RKO (cell line): ENCODE data around the gene TFPI2.
"Not testable (repeated sequence)": the region's sequence is repeated elsewhere in the genome, so short reads cannot be mapped to it uniquely, and the experiment has no call there.

Experiments used
- DNase-seq: peaks from one replicate; pipeline ENCODE4 v3.0.0-alpha.2; 2016; ENCODE audit warnings: low spot score

Gene TFPI2

GRCh38 chr7:93890464-93891068 lies at the start of gene TFPI2:
Gene TFPI2 (minus strand): TSS chr7:93890753. CDS start chr7:93890678, 75 bp downstream.
- DNase-seq: no peak

DNA sequence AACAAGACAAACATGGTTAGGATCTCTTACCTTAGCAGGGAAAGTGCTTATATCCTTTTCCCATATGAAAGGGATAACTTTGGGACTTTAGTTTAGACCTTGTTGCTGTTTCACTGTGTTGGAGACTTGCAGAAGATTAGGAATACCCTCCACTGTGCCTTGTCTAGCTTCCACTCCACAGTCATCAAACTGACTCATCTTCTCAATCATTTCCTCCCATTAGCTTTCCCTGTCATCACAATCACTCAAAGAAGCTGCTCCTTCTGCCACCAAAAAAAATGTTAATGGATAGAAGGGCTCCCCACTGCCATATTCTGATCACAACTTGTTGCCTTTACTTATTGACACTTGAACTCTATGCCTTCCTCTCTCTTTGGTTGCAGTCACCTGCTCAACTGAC lies 47.7 kb upstream of the TFPI2 start:
- peak; percentile 18 for DNase-seq

- DNase-seq: no peak
Observed at GRCh38 chr7:93937818-93938217, 47.3 kb upstream of the TFPI2 start.

GRCh38 chr7:93935102-93935501 lies 44.5 kb upstream of the TFPI2 start:
- DNase-seq: no peak

- no peak for DNase-seq
Observed at GRCh38 chr7:93933156-93933555, 42.6 kb upstream of the TFPI2 start.

DNA sequence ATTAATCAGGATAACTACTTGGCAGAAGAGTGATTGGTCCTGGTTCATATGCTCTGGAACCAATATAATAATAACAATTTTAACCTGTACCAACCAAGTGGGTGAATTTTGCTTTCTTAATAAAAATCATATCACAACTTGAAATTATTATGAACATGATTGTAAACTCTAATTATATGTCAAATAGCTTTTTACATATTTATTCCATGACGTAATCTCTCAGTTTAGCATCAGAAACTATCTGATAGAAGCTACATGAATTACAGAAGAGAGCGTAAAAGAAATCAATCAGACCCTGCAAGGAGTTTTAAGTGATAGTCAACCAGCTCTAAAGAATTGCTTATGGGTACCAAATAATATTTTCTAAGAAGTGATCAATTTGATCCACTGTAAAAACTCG lies 41.1 kb upstream of the TFPI2 start:
- no peak for DNase-seq

DNA sequence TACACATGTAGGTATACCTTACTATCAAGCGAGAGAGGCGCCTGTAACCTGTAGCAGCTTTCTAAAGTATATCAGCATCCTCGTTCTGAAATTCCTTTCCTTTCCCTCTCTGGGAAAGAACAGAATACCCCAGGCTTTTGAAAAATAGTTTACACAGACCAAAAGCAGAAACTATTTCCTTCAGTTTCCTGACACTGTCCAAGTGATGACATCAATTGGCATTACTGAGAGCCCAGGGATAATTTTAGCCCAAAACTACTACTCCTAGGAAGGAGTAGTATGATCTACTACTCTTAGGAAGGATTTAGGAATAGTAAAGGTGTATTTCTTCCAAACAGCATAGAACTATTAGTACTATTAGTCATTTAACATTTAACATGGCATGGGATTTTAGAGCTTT lies 37.0 kb upstream of the TFPI2 start:
- no peak for DNase-seq

DNA sequence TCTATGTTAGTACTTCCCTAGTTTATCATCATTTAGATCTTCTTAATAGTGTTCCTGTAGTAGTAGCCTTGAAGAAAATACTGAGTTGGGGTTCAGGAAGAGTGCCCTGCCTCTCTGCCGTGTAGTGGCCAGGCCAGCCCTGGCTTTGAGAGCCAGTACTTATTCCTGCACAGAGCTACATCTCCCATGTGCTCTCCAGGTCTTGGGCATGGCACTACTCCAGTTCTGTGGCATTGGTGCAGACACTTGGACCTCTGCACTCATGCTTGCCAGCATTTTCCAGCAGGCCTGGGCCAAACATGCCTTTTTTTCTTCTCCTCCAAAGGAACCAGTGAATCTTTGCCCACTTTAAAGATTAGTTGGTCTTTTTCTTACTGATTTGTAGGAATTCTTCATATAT lies 36.2 kb upstream of the TFPI2 start:
- DNase-seq: no peak

DNA sequence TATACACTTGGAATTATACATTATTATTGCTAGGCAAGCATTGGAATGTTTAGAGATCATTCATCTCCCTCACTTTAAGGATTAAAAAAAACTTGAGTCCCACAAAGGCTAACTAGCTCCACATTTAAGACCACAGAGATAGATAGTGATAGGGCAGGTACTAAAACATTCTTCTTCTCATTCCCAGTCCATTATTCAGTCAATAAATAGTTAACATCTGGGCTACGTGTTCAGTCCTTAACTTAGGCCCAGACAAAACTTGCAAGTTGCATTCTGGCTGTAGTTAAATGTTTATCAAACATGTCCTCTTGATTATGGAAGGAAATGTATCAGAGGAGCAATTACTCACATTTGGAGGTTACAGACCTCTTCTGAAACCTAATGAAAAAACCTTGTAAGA lies 33.4 kb upstream of the TFPI2 start:
- no peak for DNase-seq

- no peak for DNase-seq
Observed at GRCh38 chr7:93923296-93923695, 32.7 kb upstream of the TFPI2 start.

DNA sequence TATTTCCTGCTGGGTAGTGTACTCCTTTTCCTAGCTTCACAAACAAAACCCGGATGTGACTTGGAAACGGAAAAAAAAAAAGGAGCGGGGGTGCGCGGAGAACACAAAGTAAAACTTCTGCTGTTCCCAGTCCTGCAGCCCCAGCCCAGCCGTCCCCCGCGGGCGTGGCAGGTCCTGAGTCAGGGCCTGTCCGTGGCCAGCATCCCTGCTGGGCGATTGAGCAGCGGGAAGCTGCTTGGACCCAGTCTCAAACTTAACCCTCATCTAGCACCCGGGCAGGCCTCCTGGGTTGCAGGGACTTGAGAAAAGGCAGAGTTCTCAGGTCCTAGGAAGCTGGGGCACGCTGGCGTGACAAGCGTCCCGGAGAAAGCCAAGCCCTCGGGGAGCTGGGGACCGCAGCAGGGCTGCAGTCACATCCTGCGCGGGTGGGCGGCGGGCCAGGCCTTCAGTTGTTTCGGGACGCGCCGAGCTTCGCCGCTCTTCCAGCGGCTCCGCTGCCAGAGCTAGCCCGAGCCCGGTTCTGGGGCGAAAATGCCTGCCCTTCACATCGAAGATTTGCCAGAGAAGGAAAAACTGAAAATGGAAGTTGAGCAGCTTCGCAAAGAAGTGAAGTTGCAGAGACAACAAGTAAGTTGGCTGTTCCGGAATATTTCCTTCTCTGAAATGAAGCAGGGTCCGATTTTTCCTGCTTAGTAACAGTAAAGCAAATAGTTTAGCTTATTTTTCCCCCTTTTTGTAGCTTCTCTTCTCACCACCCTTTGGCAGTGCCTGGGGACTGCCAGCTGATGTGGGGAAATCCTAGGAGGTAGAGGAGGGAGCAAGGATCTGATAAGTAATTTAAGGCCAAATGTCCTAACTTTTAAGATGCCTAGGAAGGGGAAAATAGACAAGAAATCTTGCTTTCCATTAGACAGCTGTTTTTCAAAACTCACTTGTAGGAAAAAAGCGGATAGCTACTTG lies 31.3 kb upstream of the TFPI2 start, which contains the start of gene GNG11:
Gene GNG11, plus strand, starts transcription at position 129 of the 960 bp plus-strand sequence. Its CDS starts 403 bp downstream, at position 532.
- DNase-seq: no peak

DNA sequence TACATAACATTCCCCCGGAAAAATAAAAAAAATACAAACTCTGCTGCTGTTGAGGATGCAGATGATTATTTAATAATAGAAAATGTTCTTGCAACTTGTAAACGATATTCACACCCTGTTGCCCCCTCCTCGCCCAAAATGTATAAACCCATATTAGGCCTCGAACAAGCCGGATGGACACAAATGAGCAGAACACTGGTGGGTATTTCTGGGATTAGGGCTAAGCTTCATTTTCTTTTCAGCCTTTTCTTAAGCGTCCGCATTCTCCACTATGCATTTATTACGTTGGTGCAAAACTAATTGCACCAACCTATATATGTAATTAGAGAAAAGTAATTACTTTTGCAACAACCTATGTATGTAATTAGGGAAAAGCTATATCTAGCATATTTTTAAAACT lies 30.6 kb upstream of the TFPI2 start:
- no peak for DNase-seq

GRCh38 chr7:93920496-93921182 lies 30.1 kb upstream of the TFPI2 start:
- DNase-seq: no peak

DNA sequence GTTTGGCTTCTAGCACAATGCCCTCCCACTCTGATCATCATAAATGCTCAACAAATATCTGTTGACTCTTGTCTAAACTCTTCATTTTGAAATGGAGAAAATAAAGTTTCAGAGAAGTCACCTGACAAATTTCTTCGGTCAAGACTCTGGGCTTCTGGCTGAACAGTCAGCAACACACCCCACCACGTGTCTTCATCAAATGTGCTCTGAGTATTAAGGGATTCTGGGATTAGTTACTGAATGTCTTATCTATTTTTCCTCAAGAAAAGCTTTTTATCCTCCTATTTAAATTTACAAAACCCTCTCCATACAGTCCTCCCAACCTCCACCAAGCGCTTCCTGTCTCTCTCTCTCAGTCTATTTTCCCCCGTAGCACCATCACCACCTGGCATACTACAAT lies 25.8 kb upstream of the TFPI2 start:
- not testable (repeated sequence) for DNase-seq

DNA sequence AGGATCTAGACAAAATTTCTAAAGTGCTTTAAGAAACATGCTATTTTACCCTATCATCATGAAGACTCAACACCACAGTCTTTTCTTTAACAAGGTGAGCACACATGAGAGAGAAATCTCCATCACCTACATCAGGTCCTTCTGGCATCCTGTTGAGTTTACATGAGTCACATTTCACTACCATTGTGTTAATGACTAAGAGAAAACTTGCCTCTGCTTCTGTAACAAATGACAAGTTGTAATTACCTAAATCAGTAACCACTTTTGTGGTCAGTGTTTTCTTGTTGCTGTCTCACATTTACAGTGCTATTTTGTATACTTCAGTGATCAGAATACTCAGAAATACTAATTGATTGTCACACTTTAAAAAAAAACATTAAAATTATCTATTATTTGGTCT lies 25.3 kb upstream of the TFPI2 start:
- not testable (repeated sequence) for DNase-seq

GRCh38 chr7:93915206-93915842 lies 24.8 kb upstream of the TFPI2 start:
- DNase-seq: not testable (repeated sequence)

- no peak for DNase-seq
Observed at GRCh38 chr7:93914581-93915066, 24.1 kb upstream of the TFPI2 start.

GRCh38 chr7:93913197-93913596 lies 22.6 kb upstream of the TFPI2 start:
- DNase-seq: no peak

DNA sequence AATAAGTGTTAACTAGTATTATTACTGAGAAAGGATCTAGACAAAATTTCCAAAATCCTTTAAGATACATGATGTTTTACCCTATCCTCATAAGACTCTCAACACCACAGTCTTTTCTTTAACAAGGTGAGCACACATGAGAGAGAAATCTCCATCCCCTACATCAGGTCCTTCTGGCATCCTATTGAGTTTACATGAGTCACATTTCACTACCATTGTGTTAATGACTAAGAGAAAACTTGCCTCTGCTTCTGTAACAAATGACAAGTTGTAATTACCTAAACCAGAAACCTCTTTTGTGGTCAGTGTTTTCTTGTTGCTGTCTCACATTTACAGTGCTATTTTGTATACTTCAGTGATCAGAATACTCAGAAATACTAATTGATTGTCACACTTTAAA lies 21.1 kb upstream of the TFPI2 start:
- DNase-seq: not testable (repeated sequence)

- not testable (repeated sequence) for DNase-seq
Observed at GRCh38 chr7:93911242-93911641, 20.7 kb upstream of the TFPI2 start.

- DNase-seq: no peak
Observed at GRCh38 chr7:93910076-93910994, 19.8 kb upstream of the TFPI2 start.
